CD14-positive monocyte (primary cell): ENCODE results near the gene RTBDN. TPM values are rescaled to one million over a fixed set of nuclear protein-coding genes. Genes with fewer than 3 reads are reported as not detected.

Source experiments
- DNase-seq, 3 donors: peaks; one replicate each; pipeline ENCODE4 v3.0.0-alpha.2; 2011 to 2022
- H2AFZ ChIP-seq: 2 replicates; pipeline ENCODE4 v1.6.0; 2012; ENCODE audit warnings: mild to moderate bottlenecking, low read depth, low read length, inconsistent platforms; ENCODE audit not compliant: insufficient read depth, poor library complexity, severe bottlenecking
- H3K27ac ChIP-seq, 2 donors: 1 replicate in 1 of 2; 2 replicates in 1 of 2; pipeline ENCODE4 v1.5.1; 2012 to 2013; ENCODE audit warnings: low read length in 2 of 2, control low read depth in 1 of 2, inconsistent platforms in 1 of 2, low read depth in 1 of 2, mild to moderate bottlenecking in 1 of 2
- H3K27me3 ChIP-seq, 2 donors: one replicate each; pipeline versions ENCODE4 v1.6.0 to v1.6.1; 2011 to 2013; ENCODE audit warnings: low read length in 2 of 2; ENCODE audit not compliant: control insufficient read depth in 2 of 2, insufficient read depth in 2 of 2
- H3K36me3 ChIP-seq, 2 donors: replicated peaks in 1 of 2; 1 replicate in 1 of 2; 2 replicates in 1 of 2; pipeline versions ENCODE4 v1.5.1 to v1.6.1; 2012 to 2013; ENCODE audit warnings: low read length in 2 of 2, control low read depth in 1 of 2, inconsistent platforms in 1 of 2, mild to moderate bottlenecking in 1 of 2; ENCODE audit not compliant: insufficient read depth in 2 of 2, control insufficient read depth in 1 of 2
- H3K4me1 ChIP-seq, 2 donors: 1 replicate in 1 of 2; 2 replicates in 1 of 2; pipeline versions ENCODE4 v1.5.1 to v1.6.1; 2012 to 2013; ENCODE audit warnings: low read length in 2 of 2, control low read depth in 1 of 2, inconsistent platforms in 1 of 2, mild to moderate bottlenecking in 1 of 2, moderate library complexity in 1 of 2; ENCODE audit not compliant: insufficient read depth in 2 of 2, control insufficient read depth in 1 of 2
- H3K4me2 ChIP-seq: replicated peaks from 2 replicates; pipeline ENCODE3; 2012; ENCODE audit warnings: low read length, moderate library complexity, mild to moderate bottlenecking; ENCODE audit not compliant: poor library complexity, severe bottlenecking; ENCODE audit errors: extremely low read depth
- H3K4me3 ChIP-seq, 3 experiments: fragments of 200-600 bp in 1 of 3; sonication (generic) in 1 of 3; replicated peaks in 1 of 3; 1 replicate in 2 of 3; 2 replicates in 1 of 3; pipeline ENCODE4 v1.5.1; 2011 to 2013; ENCODE audit warnings: low read length in 3 of 3, mild to moderate bottlenecking in 3 of 3, control low read depth in 2 of 3, low read depth in 2 of 3, inconsistent platforms in 1 of 3, moderate library complexity in 1 of 3
- H3K79me2 ChIP-seq: 2 replicates; pipeline ENCODE4 v1.6.0; 2012; ENCODE audit warnings: mild to moderate bottlenecking, control low read depth, inconsistent platforms, low read length, moderate library complexity; ENCODE audit not compliant: insufficient read depth
- H3K9ac ChIP-seq: 2 replicates; pipeline ENCODE4 v1.6.0; 2017; ENCODE audit warnings: low read length, mild to moderate bottlenecking; ENCODE audit not compliant: insufficient read depth, poor library complexity, severe bottlenecking
- H3K9me3 ChIP-seq, 2 donors: replicated peaks in 1 of 2; 1 replicate in 1 of 2; 2 replicates in 1 of 2; pipeline versions ENCODE4 v1.5.1 to v1.6.1; 2012 to 2013; ENCODE audit warnings: low read length in 2 of 2, control low read depth in 1 of 2; ENCODE audit not compliant: control insufficient read depth in 1 of 2, insufficient read depth in 1 of 2
- H4K20me1 ChIP-seq: 2 replicates; pipeline ENCODE4 v1.6.0; 2012; ENCODE audit warnings: mild to moderate bottlenecking, low read length, control low read depth, moderate library complexity; ENCODE audit not compliant: insufficient read depth
- H3K27ac Mint-ChIP-seq, 7 donors: one replicate each; pipeline ENCODE4 v1.8.0; 2020; ENCODE audit warnings: mild to moderate bottlenecking in 7 of 7, mixed read lengths in 7 of 7, moderate library complexity in 6 of 7, inconsistent platforms in 2 of 7
- H3K27me3 Mint-ChIP-seq, 3 donors: one replicate each; pipeline ENCODE4 v1.8.0; 2021 to 2022; ENCODE audit warnings: low read depth in 3 of 3, mild to moderate bottlenecking in 3 of 3, mixed read lengths in 3 of 3, moderate library complexity in 3 of 3, inconsistent platforms in 1 of 3
- H3K36me3 Mint-ChIP-seq, 2 donors: one replicate each; pipeline ENCODE4 v1.8.0; 2020; ENCODE audit warnings: mixed read lengths in 2 of 2, inconsistent platforms in 1 of 2, mild to moderate bottlenecking in 1 of 2
- H3K4me1 Mint-ChIP-seq: one replicate; pipeline ENCODE4 v1.8.0; 2020; ENCODE audit warnings: mild to moderate bottlenecking, mixed read lengths
- H3K4me3 Mint-ChIP-seq, 2 donors: one replicate each; pipeline ENCODE4 v1.8.0; 2020; ENCODE audit warnings: mild to moderate bottlenecking in 2 of 2, mixed read lengths in 2 of 2, moderate library complexity in 1 of 2
- H3K9me3 Mint-ChIP-seq, 7 donors: one replicate each; pipeline ENCODE4 v1.8.0; 2020 to 2022; ENCODE audit warnings: mixed read lengths in 7 of 7, mild to moderate bottlenecking in 6 of 7, moderate library complexity in 6 of 7, inconsistent platforms in 2 of 7
- CTCF ChIP-seq: fragments of 200-600 bp; IDR thresholded peaks from one replicate; pipeline ENCODE4 v1.8.0; 2022; ENCODE audit warnings: antibody characterized with exemption, mild to moderate bottlenecking
- WGBS: methylation state at CpG from one replicate; pipeline ENCODE4 v1.1.5; 2013; ENCODE audit warnings: missing lambda C conversion rate; ENCODE audit not compliant: insufficient coverage; 5-methylcytosine and 5-hydroxymethylcytosine counted together
- intact Hi-C, 2 donors: fragments of 100-400 bp; cut with micrococcal nuclease; formaldehyde crosslinking; loops; one replicate each; pipeline versions ENCODE4 v1.15.0 to v1.15.1; 2023
- polyA plus RNA-seq, 3 donors: library from polyadenylated mRNA; depleted of rRNA in 1 of 3; unstranded in 2 of 3; stranded (reverse) in 1 of 3; fragments of 300-500 nt in 2 of 3; fragments of >200 nt in 1 of 3; fragmentation: Illumina TruSeq in 2 of 3; gene quantifications; 1 replicate in 2 of 3; 2 replicates in 1 of 3; pipeline ENCODE4 v1.2.3, GENCODE V29; 2012 to 2021

The RTBDN gene
- polyA plus RNA-seq, 3 donors: not detected

- Histone ChIP-seq H3K4me1 (peaks cover 29 to 40% of the 10 kb centered on the region in 2 donors), H3K27me3 (peaks cover 4 to 34% of the 10 kb centered on the region in 2 donors), H3K27ac (no peak overlapping the region), H3K36me3 (no peaks in the 10 kb centered on the region), H3K4me2 (no peak overlapping the region), H4K20me1 (no peaks in the 10 kb centered on the region), H2AFZ (no peak overlapping the region), H3K9me3 (no peaks in the 10 kb centered on the region), H3K9ac (no peak overlapping the region), H3K79me2 (peaks cover 7% of the 10 kb centered on the region), H3K4me3 (no peak overlapping the region)
- no peak overlapping the region for H3K27ac Mint-ChIP-seq
- intact Hi-C loops: no loop called here
- H3K4me3 Mint-ChIP-seq: no peak overlapping the region
- no peak for DNase-seq
- H3K4me1 Mint-ChIP-seq: peaks cover 32% of the 10 kb centered on the region
- TF ChIP-seq CTCF: no peak
- H3K27me3 Mint-ChIP-seq: peaks cover 14 to 31% (median 25%) of the 10 kb centered on the region in 3 donors
- H3K36me3 Mint-ChIP-seq: peaks cover 12 to 23% of the 10 kb centered on the region in 2 donors
- peaks cover 0 to 6% (median 0%) of the 10 kb centered on the region in 7 donors for H3K9me3 Mint-ChIP-seq
- 96% methylated on average over 25 of the region's 26 CpGs for WGBS
These were observed 30.3 kb downstream of the RTBDN start for GRCh38 chr19:12804051-12804450.

GRCh38 chr19:12802267-12803106 lies 31.9 kb downstream of the RTBDN start:
- Mint-ChIP-seq H3K27me3 (peaks cover 14 to 31% (median 25%) of the 10 kb centered on the region in 3 donors), H3K36me3 (peaks cover 8 to 24% of the 10 kb centered on the region in 2 donors), H3K9me3 (peaks cover 0 to 6% (median 0%) of the 10 kb centered on the region in 7 donors), H3K4me3 (peak overlapping the region; percentile 56 to 91), H3K4me1 (peaks cover 32% of the 10 kb centered on the region), H3K27ac (no peak overlapping the region)
- TF ChIP-seq CTCF: no peak
- Histone ChIP-seq H3K27ac (no peak overlapping the region), H3K9me3 (no peaks in the 10 kb centered on the region), H3K4me2 (peak overlapping the region; percentile 80), H3K4me3 (peak overlapping the region in 2 of 3 experiments; percentile 44 to 81), H3K79me2 (peaks cover 7% of the 10 kb centered on the region), H3K9ac (no peak overlapping the region), H3K4me1 (peaks cover 29 to 40% of the 10 kb centered on the region in 2 donors), H3K27me3 (peaks cover 4 to 34% of the 10 kb centered on the region in 2 donors), H2AFZ (peak overlapping the region; percentile 84), H3K36me3 (no peaks in the 10 kb centered on the region), H4K20me1 (no peaks in the 10 kb centered on the region)
- 56% methylated on average over 15 of the region's 22 CpGs for WGBS
- intact Hi-C loops: no loop called here
- no peak for DNase-seq
